ENCODE results near the gene ARHGAP24.

DNA sequence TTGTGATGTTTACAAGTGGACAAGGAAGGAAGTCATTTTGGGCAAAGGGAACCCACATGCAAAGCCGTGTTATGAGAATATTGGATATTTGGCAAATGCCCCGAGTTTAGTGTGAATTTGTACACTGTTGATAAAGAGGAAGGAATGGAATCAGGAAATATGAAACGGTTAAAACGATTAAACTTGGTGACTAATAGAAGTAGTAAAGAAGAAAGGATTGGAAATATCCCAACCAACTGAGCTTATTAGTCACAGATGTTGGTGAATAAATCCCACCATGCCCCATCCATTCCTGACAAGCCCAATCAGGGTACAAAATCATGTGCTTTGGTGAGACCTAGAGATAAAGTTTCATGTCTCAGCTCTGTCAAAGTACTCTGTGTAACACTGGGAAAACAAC lies 22.0 kb downstream of the ARHGAP24 start:
- TF ChIP-seq ESRRA (CRISPR knock-in tag; IDR thresholded peaks at IDR 0.05; ENCODE audit: low read depth) (no peak), ZNF30 (CRISPR knock-in tag; IDR thresholded peaks at IDR 0.05) (no peak), FOXK2 (IDR thresholded peaks at IDR 0.05) (no peak), ZNF549 (CRISPR knock-in tag; IDR thresholded peaks at IDR 0.05) (no peak), ZNF292 (CRISPR knock-in tag; IDR thresholded peaks at IDR 0.05; ENCODE audit: borderline replicate concordance, low read depth) (no peak)
- TF ChIP-seq, protein P1, sequence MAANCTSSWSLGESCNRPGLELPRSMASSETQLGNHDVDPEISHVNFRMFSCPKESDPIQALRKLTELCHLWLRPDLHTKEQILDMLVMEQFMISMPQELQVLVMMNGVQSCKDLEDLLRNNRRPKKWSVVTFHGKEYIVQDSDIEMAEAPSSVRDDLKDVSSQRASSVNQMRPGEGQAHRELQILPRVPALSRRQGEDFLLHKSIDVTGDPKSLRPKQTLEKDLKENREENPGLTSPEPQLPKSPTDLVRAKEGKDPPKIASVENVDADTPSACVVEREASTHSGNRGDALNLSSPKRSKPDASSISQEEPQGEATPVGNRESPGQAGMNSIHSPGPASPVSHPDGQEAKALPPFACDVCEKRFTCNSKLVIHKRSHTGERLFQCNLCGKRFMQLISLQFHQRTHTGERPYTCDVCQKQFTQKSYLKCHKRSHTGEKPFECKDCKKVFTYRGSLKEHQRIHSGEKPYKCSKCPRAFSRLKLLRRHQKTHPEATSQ (CRISPR knock-in tag; IDR thresholded peaks at IDR 0.05; ENCODE audit: borderline replicate concordance), result no peak

Measured in HepG2 (cell line).